Nephron progenitor cell (in vitro differentiated cells): ENCODE measurements around the gene UBP1.
A peak's percentile ranks its signal among the peaks of the same experiment; 100 is the strongest.

Experiments
- DNase-seq: peaks from one replicate; pipeline ENCODE4 v3.0.0; 2021
- H3K27ac Mint-ChIP-seq: 2 replicates; pipeline ENCODE4 v1.8.0; 2021; ENCODE audit warnings: mild to moderate bottlenecking, moderate library complexity, mixed read lengths
- H3K27me3 Mint-ChIP-seq: 2 replicates; pipeline ENCODE4 v1.8.0; 2021; ENCODE audit warnings: mild to moderate bottlenecking, low read depth, mixed read lengths; ENCODE audit not compliant: poor library complexity
- H3K36me3 Mint-ChIP-seq: 2 replicates; pipeline ENCODE4 v1.8.0; 2021; ENCODE audit warnings: low read depth, mixed read lengths
- H3K4me1 Mint-ChIP-seq: 2 replicates; pipeline ENCODE4 v1.8.0; 2021; ENCODE audit warnings: mixed read lengths
- H3K4me3 Mint-ChIP-seq: 2 replicates; pipeline ENCODE4 v1.8.0; 2021; ENCODE audit warnings: mild to moderate bottlenecking, moderate library complexity, mixed read lengths
- H3K9me3 Mint-ChIP-seq: 2 replicates; pipeline ENCODE4 v1.8.0; 2021; ENCODE audit warnings: mild to moderate bottlenecking, moderate library complexity, mixed read lengths
- TF ChIP-seq, protein P1 (sequence below): fragments of 200-600 bp; sonication (generic); IDR thresholded peaks from 2 replicates; pipeline ENCODE4 v1.5.0; 2021; ENCODE audit warnings: antibody characterized with exemption

Gene UBP1

DNA sequence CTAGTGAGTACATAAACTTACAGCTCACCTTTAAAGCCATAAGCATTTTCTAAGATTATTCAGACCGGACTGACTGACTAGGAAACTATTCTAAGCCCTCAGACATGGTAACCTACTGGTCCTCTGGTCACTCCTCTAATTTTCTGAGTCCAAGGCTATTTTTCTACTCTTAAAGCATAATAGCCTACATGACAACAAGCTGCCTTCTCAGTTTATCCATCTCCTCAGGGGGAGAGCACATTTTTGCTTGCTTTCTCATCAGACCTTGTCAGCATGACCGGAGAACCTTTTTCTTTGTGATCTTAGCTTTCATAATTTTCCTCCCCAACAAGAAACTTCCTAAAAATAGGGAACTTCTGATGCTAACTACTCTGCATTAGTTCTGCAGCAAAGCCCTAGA is 38.4 kb downstream of the UBP1 start:
- Mint-ChIP-seq H3K36me3 (peaks cover 71% of the 10 kb centered on the region), H3K9me3 (no peaks in the 10 kb centered on the region), H3K27ac (peak overlapping the region; percentile 32), H3K27me3 (no peaks in the 10 kb centered on the region), H3K4me3 (no peak overlapping the region), H3K4me1 (no peaks in the 10 kb centered on the region)
- no peak for DNase-seq
- TF ChIP-seq, protein P1, sequence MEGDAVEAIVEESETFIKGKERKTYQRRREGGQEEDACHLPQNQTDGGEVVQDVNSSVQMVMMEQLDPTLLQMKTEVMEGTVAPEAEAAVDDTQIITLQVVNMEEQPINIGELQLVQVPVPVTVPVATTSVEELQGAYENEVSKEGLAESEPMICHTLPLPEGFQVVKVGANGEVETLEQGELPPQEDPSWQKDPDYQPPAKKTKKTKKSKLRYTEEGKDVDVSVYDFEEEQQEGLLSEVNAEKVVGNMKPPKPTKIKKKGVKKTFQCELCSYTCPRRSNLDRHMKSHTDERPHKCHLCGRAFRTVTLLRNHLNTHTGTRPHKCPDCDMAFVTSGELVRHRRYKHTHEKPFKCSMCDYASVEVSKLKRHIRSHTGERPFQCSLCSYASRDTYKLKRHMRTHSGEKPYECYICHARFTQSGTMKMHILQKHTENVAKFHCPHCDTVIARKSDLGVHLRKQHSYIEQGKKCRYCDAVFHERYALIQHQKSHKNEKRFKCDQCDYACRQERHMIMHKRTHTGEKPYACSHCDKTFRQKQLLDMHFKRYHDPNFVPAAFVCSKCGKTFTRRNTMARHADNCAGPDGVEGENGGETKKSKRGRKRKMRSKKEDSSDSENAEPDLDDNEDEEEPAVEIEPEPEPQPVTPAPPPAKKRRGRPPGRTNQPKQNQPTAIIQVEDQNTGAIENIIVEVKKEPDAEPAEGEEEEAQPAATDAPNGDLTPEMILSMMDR, result no peak

DNA sequence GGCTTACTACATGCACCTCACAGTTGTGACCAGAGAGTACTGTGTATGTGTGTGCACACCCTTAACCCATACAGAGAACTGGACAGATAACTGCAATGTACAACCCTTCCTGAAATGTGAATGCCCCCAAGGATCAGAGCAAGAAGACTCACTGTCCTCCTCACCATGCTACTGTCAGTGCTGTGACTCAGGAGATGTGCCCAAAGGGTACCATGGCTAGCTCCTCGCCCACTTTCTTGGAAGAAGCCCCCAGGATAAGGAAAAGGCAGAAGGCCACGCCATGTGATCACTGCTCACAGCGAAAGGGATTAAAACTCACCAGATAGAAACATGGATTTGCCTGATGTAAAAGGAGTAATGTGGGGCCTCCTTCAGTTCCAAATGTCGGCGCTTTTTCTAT is 41.8 kb downstream of the UBP1 start:
- H3K36me3 Mint-ChIP-seq, result peaks cover 65% of the 10 kb centered on the region

DNA sequence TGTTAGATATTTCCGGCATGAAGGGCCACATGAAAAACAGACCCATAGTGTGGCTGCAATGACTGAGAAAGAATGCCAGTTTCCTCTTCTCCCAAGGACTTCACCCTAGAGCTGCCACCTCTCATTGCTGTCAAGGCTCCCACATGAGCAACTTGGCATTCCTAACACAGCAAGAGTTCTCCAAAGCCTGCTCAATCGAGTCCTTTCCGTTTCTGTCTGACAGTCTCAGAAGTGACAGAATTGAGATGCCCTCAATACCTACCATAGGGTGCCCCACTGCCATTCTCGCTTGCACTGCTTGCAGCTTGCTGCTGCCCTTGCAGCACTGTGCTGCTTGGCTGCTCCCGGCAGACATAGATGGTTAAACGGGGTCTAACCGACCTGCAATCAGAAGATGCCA is 44.3 kb downstream of the UBP1 start:
- Mint-ChIP-seq H3K9me3 (no peaks in the 10 kb centered on the region), H3K36me3 (peaks cover 68% of the 10 kb centered on the region), H3K4me3 (no peak overlapping the region), H3K27me3 (no peaks in the 10 kb centered on the region), H3K4me1 (no peaks in the 10 kb centered on the region), H3K27ac (no peak overlapping the region)
- TF ChIP-seq, protein P1, result no peak
- no peak for DNase-seq

More for the DNA sequence above, 41.8 kb downstream of the UBP1 start:
- H3K27me3 Mint-ChIP-seq, result no peaks in the 10 kb centered on the region
- H3K4me1 Mint-ChIP-seq, result no peaks in the 10 kb centered on the region
- H3K27ac Mint-ChIP-seq, result no peak overlapping the region
- no peak for DNase-seq
- TF ChIP-seq, protein P1, result no peak
- no peaks in the 10 kb centered on the region for H3K9me3 Mint-ChIP-seq
- H3K4me3 Mint-ChIP-seq, result no peak overlapping the region

DNA sequence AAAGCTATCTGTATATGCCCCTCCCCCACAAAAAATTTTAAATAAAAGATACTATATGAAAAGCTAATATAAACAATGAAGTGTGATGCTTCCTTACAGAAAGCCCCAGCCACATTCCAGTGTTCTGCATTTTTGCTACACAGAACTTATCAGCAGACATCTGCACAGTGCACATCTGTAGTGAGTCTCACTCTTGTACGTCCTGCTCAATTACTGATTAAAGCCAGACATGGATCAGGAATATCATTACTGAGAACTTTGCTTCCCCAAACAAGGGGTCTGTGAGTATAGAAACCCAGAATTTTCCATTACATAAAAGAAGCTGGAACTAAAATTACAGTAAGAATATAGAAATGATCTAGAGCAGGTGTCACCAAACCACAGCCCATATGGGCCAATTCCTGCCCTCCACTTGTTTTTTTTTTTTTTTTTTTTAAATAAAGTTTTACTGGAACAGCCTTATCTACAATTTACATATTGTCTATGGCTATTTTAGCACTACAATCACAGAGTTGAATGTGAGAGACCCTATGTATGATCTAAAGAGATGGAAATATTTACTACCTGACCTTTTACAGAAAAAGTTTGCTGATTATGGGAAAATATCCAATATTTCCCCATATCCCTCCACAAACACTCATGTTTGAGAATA is 45.7 kb downstream of the UBP1 start:
- Mint-ChIP-seq H3K36me3 (peaks cover 72% of the 10 kb centered on the region), H3K4me3 (no peak overlapping the region), H3K27ac (no peak overlapping the region), H3K4me1 (no peaks in the 10 kb centered on the region), H3K9me3 (no peaks in the 10 kb centered on the region), H3K27me3 (no peaks in the 10 kb centered on the region)
- DNase-seq, result no peak
- TF ChIP-seq, protein P1, result no peak

GRCh38 chr3:33392703-33393125 is 47.5 kb downstream of the UBP1 start:
- H3K27me3 Mint-ChIP-seq, result no peaks in the 10 kb centered on the region
- no peaks in the 10 kb centered on the region for H3K4me1 Mint-ChIP-seq
- H3K4me3 Mint-ChIP-seq, result no peak overlapping the region
- TF ChIP-seq, protein P1, result no peak
- no peak overlapping the region for H3K27ac Mint-ChIP-seq
- no peaks in the 10 kb centered on the region for H3K9me3 Mint-ChIP-seq
- no peak for DNase-seq
- H3K36me3 Mint-ChIP-seq, result peaks cover 76% of the 10 kb centered on the region

- H3K36me3 Mint-ChIP-seq, result peaks cover 73% of the 10 kb centered on the region
Observed at GRCh38 chr3:33392144-33392543, 48.1 kb downstream of the UBP1 start.

More at GRCh38 chr3:33392144-33392543, 48.1 kb downstream of the UBP1 start:
- H3K27me3 Mint-ChIP-seq, result no peaks in the 10 kb centered on the region
- DNase-seq, result no peak
- H3K4me3 Mint-ChIP-seq, result no peak overlapping the region
- H3K4me1 Mint-ChIP-seq, result no peaks in the 10 kb centered on the region
- no peak overlapping the region for H3K27ac Mint-ChIP-seq
- no peaks in the 10 kb centered on the region for H3K9me3 Mint-ChIP-seq
- TF ChIP-seq, protein P1, result no peak
